GM18505 (cell line): ENCODE measurements around the gene PCED1B.
"Not testable (repeated sequence)": the region's sequence is repeated elsewhere in the genome, so short reads cannot be mapped to it uniquely, and the experiment has no call there.

Source experiments
- ATAC-seq: cut with Tn5 transposase; IDR thresholded peaks from one replicate; pipeline ENCODE4 v1.9.1; 2021; ENCODE audit not compliant: unreplicated experiment
- POLR2A ChIP-seq: IDR thresholded peaks from 4 replicates; pipeline ENCODE4 v1.6.1; 2011; ENCODE audit warnings: borderline replicate concordance; ENCODE audit not compliant: insufficient read depth, insufficient read length; ENCODE audit errors: extremely low read depth

Gene PCED1B

GRCh38 chr12:47165934-47166333, 86.5 kb downstream of the PCED1B start:
- ATAC-seq = no peak
- no peak for TF ChIP-seq POLR2A

DNA sequence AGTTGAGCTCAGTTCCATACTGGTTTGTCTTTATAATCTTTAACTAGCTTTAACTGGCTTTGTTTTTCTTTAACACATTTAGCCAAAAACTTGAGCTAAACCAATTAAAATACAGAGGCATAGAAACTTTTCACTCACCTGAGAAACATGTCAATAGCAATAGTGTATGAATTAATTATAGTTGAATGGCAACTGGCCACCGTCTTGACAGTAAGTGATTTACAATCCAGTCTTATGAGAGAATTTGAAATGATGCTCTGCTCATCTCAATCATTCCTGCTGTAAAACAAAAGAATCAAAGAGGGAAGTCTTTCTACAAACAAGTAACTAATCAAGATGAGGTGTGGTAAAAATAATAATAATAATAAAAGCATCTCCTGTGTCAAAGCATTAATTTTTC, 86.9 kb downstream of the PCED1B start:
- no peak for TF ChIP-seq POLR2A
- no peak for ATAC-seq

DNA sequence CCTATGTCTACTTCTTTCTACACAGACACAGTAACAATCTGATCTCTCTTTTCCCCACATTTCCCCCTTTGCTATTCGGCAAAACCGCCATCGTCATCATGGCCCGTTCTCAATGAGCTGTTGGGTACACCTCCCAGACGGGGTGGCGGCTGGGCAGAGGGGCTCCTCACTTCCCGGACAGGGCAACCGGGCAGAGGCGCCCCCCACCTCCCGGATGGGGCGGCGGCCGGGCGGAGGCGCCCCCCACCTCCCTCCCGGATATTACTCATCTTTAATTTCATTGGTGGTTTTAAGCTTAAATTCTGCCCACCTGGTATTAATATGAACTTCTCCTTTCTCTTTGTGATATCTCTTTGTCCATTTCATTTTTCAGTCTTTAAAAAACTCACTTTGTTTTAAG, 90.9 kb downstream of the PCED1B start:
- ATAC-seq = not testable (repeated sequence)

GRCh38 chr12:47178014-47178413, 98.6 kb downstream of the PCED1B start:
- no peak for TF ChIP-seq POLR2A
- ATAC-seq = no peak

DNA sequence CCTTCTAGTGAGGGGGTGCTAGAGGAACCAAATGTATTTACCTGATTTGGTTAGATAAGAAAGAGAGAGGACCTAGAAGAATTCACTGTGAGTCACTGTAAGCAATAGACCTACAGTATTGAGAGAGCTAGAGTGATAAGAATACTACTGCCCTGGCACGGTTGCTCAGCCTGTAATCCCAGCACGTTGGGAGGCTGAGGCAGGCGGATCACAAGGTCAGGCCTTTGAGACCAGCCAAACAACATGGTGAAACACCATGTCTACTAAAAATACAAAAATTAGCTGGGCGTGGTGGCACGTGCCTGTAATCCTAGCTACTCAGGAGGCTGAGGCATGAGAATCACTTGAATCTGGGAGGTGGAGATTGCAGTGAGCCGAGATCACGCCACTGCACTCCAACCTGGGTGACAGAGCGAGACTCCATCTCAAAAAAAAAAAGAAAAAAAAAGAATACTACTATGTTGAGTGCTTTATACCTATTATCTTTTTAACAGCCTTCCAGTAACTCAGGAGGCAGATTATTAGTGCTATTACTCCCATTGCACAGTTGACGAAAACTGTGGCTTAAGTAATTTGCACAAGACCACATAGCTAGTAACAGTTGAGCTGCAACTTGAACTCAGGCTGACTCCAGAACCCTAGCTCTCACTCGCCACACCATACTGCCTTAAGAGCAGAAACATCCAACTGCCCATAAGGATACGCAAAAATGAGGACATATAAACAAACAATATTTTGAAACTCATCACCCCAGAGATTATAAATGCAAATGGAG, 102.9 kb downstream of the PCED1B start:
- not testable (repeated sequence) for ATAC-seq

- no peak for TF ChIP-seq POLR2A
- ATAC-seq = no peak
Observed at GRCh38 chr12:47184229-47184628, 104.8 kb downstream of the PCED1B start.

- TF ChIP-seq POLR2A = no peak
- ATAC-seq = no peak
Observed at GRCh38 chr12:47184813-47185212, 105.4 kb downstream of the PCED1B start.

GRCh38 chr12:47186246-47186645, 106.8 kb downstream of the PCED1B start:
- no peak for TF ChIP-seq POLR2A
- ATAC-seq = no peak

DNA sequence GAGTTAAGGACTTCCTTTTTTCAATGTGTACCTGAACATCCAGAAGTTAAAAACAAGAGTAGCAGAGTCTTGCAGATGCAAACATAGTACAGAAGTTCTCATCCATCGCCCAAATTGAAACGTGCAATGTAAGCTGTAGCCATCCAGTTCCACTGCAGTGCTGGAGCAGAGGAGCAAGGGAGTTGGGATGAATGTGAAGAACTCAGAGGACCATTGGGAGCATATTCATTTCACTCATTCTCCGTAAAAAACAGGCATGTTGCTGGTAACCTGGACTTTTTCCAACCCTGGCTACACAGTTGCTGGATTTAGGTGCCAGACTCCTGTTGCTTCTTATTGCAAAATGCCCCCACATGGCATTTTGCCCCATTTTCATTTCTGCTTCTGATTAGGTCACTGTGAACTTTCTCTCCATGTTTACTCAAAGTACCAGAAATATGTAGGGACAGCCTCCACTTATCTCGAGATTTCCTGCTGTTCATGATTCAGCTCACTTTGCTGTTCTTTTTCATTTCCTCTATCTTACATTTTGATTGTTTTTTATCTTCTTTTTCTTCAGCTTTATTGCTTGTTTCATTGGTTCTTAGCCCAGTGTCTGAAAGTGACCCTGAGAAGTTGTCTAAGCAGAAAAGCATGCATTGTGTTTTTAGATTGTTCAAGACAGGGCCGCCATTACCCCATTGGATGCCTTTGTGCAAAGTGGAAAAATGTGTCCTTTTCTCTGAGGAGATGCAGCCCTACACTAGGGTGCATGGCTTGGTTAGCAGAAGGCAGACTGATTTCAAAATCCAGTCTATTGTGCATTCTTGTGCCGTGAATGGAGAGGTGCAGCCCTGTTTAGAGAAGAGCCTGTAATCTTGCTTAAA, 109.4 kb downstream of the PCED1B start:
- no peak for ATAC-seq
- TF ChIP-seq POLR2A = no peak

GRCh38 chr12:47189728-47190127, 110.3 kb downstream of the PCED1B start:
- TF ChIP-seq POLR2A = no peak
- ATAC-seq = no peak

DNA sequence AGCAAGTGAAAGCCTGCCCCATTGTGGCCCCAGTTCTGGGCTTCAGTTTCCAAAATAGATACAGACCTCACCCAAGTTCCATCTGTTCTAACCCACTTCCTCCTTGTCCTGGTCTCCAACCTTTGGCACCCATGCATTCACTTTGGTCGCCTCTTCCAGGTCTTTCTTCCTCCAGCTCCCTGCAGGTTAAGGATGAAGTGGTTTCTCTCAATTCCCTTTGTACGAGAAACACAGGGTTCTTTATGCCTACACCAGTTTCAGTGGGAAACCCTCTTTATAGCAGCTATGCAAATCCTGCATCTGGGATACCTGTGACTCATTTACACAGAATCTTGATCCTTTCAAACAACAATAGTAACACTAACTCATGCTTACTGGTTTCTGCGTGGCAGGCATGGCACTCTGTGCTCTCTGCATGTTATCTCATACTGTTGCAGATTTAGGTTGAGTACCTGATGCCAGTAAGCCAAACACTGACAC, 110.9 kb downstream of the PCED1B start:
- no peak for TF ChIP-seq POLR2A
- ATAC-seq = no peak

DNA sequence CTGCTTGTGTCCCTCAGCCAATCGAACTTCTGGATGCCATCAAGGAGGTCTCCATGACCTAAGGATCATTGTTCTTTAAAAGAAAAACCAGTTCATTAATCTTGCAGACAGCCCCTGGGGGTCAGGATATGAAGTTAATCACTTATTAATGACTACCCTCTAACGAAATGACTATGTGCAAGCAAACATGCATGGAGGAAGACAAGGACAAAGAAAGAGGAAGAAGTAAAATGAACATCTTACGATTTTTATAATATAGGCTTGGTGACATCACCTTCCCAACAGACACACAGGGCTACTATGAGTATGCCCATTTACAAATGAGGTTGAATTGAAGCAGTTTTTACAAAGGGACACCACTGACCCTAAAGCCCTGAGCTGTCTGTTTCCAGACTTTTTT, 111.5 kb downstream of the PCED1B start:
- no peak for TF ChIP-seq POLR2A
- ATAC-seq = no peak

GRCh38 chr12:47192051-47192450, 112.6 kb downstream of the PCED1B start:
- no peak for ATAC-seq
- no peak for TF ChIP-seq POLR2A

GRCh38 chr12:47193066-47193465, 113.6 kb downstream of the PCED1B start:
- no peak for TF ChIP-seq POLR2A
- no peak for ATAC-seq
